GM06990 (cell line): ENCODE results near the gene ONECUT3.

Source experiments
- DNase-seq: peaks from one replicate; pipeline ENCODE4 v3.0.0-alpha.2; 2011; ENCODE audit not compliant: insufficient read length; ENCODE audit errors: extremely low read depth
- H3K27me3 ChIP-seq: replicated peaks from 2 replicates; pipeline ENCODE4 v1.6.0; 2011; ENCODE audit warnings: low read length; ENCODE audit not compliant: control insufficient read depth, insufficient read depth
- H3K36me3 ChIP-seq: 2 replicates; pipeline ENCODE4 v1.5.1; 2011; ENCODE audit warnings: low read length; ENCODE audit not compliant: control insufficient read depth, insufficient read depth
- H3K4me3 ChIP-seq: replicated peaks from 2 replicates; pipeline ENCODE4 v1.5.1; 2011; ENCODE audit warnings: low read depth, mild to moderate bottlenecking, control low read depth, low read length
- CTCF ChIP-seq: IDR thresholded peaks from 2 replicates; pipeline ENCODE4 v1.5.1; 2011; ENCODE audit warnings: low read length, control low read depth, mild to moderate bottlenecking, inconsistent platforms; ENCODE audit not compliant: insufficient read depth, poor library complexity, severe bottlenecking

Gene ONECUT3

GRCh38 chr19:1761528-1762242 lies 8.4 kb downstream of the ONECUT3 start:
- no peak for DNase-seq
- Histone ChIP-seq H3K36me3 (no peaks in the 10 kb centered on the region), H3K4me3 (no peak overlapping the region), H3K27me3 (peaks cover 2% of the 10 kb centered on the region)
- no peak for TF ChIP-seq CTCF

- H3K27me3 ChIP-seq: peaks cover 2% of the 10 kb centered on the region
- no peak for DNase-seq
Measured at GRCh38 chr19:1762243-1763117, 9.2 kb downstream of the ONECUT3 start.

GRCh38 chr19:1763648-1764639 lies 10.6 kb downstream of the ONECUT3 start:
- Histone ChIP-seq H3K36me3 (no peaks in the 10 kb centered on the region), H3K4me3 (no peak overlapping the region), H3K27me3 (peaks cover 2% of the 10 kb centered on the region)
- TF ChIP-seq CTCF: no peak
- no peak for DNase-seq

More at GRCh38 chr19:1762243-1763117, 9.2 kb downstream of the ONECUT3 start:
- Histone ChIP-seq H3K4me3 (no peak overlapping the region), H3K36me3 (no peaks in the 10 kb centered on the region)
- TF ChIP-seq CTCF: no peak

- Histone ChIP-seq H3K36me3 (no peaks in the 10 kb centered on the region), H3K27me3 (peaks cover 2% of the 10 kb centered on the region), H3K4me3 (no peak overlapping the region)
- no peak for DNase-seq
- TF ChIP-seq CTCF: no peak
Measured at GRCh38 chr19:1764729-1765128, 11.4 kb downstream of the ONECUT3 start.

GRCh38 chr19:1765232-1765903 lies 12.1 kb downstream of the ONECUT3 start:
- H3K36me3 ChIP-seq: no peaks in the 10 kb centered on the region
- DNase-seq: no peak
- H3K27me3 ChIP-seq: peaks cover 2% of the 10 kb centered on the region
- no peak for TF ChIP-seq CTCF
- H3K4me3 ChIP-seq: no peak overlapping the region
